Nephron progenitor cell (in vitro differentiated cells): Measurements from ENCODE around the gene NTM.

Source experiments
- DNase-seq: peaks from one replicate; pipeline ENCODE4 v3.0.0; 2021
- H3K27ac Mint-ChIP-seq: 2 replicates; pipeline ENCODE4 v1.8.0; 2021; ENCODE audit warnings: mild to moderate bottlenecking, moderate library complexity, mixed read lengths
- H3K27me3 Mint-ChIP-seq: 2 replicates; pipeline ENCODE4 v1.8.0; 2021; ENCODE audit warnings: mild to moderate bottlenecking, low read depth, mixed read lengths; ENCODE audit not compliant: poor library complexity
- H3K36me3 Mint-ChIP-seq: 2 replicates; pipeline ENCODE4 v1.8.0; 2021; ENCODE audit warnings: low read depth, mixed read lengths
- H3K4me1 Mint-ChIP-seq: 2 replicates; pipeline ENCODE4 v1.8.0; 2021; ENCODE audit warnings: mixed read lengths
- H3K4me3 Mint-ChIP-seq: 2 replicates; pipeline ENCODE4 v1.8.0; 2021; ENCODE audit warnings: mild to moderate bottlenecking, moderate library complexity, mixed read lengths
- H3K9me3 Mint-ChIP-seq: 2 replicates; pipeline ENCODE4 v1.8.0; 2021; ENCODE audit warnings: mild to moderate bottlenecking, moderate library complexity, mixed read lengths
- TF ChIP-seq, protein P1 (sequence below): fragments of 200-600 bp; sonication (generic); IDR thresholded peaks from 2 replicates; pipeline ENCODE4 v1.5.0; 2021; ENCODE audit warnings: antibody characterized with exemption

NTM gene

DNA sequence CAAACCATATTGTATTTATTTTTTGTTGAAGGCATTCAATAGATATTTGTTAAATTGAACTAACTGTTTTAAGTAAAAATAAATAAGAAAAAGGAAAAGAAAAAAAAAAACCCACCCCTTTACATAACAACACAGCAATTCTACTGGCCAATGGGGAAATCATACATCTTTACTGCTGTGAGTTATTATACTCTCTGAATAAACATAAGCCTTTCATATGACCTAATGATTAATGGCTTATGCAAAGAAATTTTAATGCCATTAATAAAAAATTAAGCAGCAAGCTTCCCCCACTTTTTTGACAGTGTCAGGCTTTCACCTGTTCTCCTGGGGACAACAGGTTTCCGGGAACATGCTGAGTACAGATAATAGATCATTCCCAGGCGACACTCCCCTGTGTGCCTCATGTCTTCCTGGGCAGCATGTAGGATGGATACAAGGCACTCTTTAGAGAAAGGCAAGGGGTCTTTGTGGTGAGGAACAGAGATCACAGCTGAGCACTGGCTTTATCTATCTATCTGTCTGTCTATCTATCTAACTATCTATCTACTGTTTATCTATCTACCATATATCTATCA lies 676.0 kb downstream of the NTM start:
- peaks cover 58% of the 10 kb centered on the region for H3K4me1 Mint-ChIP-seq
- H3K9me3 Mint-ChIP-seq, result peaks cover 7% of the 10 kb centered on the region
- DNase-seq, result no peak
- no peak overlapping the region for H3K4me3 Mint-ChIP-seq
- H3K27me3 Mint-ChIP-seq, result peaks cover 22% of the 10 kb centered on the region
- no peak overlapping the region for H3K27ac Mint-ChIP-seq
- H3K36me3 Mint-ChIP-seq, result no peaks in the 10 kb centered on the region
- TF ChIP-seq, protein P1, sequence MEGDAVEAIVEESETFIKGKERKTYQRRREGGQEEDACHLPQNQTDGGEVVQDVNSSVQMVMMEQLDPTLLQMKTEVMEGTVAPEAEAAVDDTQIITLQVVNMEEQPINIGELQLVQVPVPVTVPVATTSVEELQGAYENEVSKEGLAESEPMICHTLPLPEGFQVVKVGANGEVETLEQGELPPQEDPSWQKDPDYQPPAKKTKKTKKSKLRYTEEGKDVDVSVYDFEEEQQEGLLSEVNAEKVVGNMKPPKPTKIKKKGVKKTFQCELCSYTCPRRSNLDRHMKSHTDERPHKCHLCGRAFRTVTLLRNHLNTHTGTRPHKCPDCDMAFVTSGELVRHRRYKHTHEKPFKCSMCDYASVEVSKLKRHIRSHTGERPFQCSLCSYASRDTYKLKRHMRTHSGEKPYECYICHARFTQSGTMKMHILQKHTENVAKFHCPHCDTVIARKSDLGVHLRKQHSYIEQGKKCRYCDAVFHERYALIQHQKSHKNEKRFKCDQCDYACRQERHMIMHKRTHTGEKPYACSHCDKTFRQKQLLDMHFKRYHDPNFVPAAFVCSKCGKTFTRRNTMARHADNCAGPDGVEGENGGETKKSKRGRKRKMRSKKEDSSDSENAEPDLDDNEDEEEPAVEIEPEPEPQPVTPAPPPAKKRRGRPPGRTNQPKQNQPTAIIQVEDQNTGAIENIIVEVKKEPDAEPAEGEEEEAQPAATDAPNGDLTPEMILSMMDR, result no peak

DNA sequence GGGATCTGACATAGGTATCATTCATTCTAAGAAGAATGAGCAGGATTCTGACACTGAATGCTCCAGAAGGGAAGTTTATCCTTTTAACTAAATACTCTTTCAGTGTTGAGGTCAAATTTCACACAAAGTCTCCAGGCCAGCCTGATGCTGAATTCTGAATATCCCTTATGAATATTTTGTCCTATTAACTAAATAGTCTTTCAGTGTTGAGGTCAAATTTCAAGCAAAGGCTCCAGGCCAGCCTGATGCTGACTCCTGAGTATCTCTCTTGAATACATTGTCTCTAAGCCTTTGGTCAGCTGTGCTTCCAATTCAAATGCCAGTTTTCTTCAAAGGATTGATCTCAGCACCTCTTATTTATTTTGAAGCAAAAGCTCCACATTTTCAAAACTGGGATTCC lies 676.8 kb downstream of the NTM start:
- H3K9me3 Mint-ChIP-seq, result peaks cover 7% of the 10 kb centered on the region
- H3K4me1 Mint-ChIP-seq, result peaks cover 64% of the 10 kb centered on the region
- H3K27ac Mint-ChIP-seq, result no peak overlapping the region
- H3K36me3 Mint-ChIP-seq, result no peaks in the 10 kb centered on the region
- no peak overlapping the region for H3K4me3 Mint-ChIP-seq
- DNase-seq, result no peak
- TF ChIP-seq, protein P1, result no peak
- peaks cover 22% of the 10 kb centered on the region for H3K27me3 Mint-ChIP-seq

DNA sequence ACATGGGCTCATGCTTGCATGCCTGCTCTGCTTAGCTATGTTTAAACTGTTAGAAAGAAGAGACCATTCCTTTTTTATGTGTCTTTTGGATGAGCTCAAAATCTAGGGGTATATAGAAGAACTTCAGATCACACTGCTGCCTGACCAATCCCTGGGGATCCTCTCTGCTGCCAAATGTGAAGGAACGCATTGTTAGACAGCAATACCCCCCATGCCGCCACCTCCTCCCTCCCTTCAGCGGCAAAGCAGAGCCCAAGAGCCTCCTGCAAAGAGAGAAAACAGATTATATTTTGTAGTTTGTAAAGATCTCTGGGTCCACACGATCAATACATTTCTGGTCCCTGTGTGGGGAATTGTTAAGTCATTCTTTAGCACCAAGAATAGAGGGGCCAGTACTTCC lies 677.6 kb downstream of the NTM start:
- H3K4me3 Mint-ChIP-seq, result no peak overlapping the region
- peaks cover 64% of the 10 kb centered on the region for H3K4me1 Mint-ChIP-seq
- peaks cover 29% of the 10 kb centered on the region for H3K27me3 Mint-ChIP-seq
- peaks cover 7% of the 10 kb centered on the region for H3K9me3 Mint-ChIP-seq
- no peak overlapping the region for H3K27ac Mint-ChIP-seq
- no peak for DNase-seq
- TF ChIP-seq, protein P1, result no peak
- no peaks in the 10 kb centered on the region for H3K36me3 Mint-ChIP-seq

DNA sequence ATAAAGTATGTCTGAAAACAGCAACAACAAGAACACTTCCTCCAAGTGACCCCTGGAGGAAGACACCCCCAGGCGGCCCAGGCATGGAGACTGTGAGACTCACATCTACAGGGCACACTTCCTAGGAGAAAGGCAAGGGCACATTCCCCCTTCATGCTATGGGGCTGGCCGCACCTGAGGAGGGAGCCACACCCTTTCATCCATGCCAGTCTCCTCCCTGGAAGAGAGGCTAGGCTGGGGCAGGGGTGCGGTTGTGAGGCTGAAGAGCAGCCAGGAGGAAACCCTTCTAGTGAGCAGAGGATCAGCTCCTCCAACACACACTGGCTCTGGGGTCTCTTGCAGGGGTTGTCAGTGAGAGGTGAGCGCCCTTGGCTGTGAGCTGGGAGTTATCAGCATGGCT lies 678.8 kb downstream of the NTM start:
- Mint-ChIP-seq H3K27me3 (peaks cover 24% of the 10 kb centered on the region), H3K27ac (peak overlapping the region; percentile 66), H3K9me3 (no peaks in the 10 kb centered on the region), H3K4me3 (no peak overlapping the region), H3K4me1 (peaks cover 64% of the 10 kb centered on the region), H3K36me3 (no peaks in the 10 kb centered on the region)
- TF ChIP-seq, protein P1, result no peak
- no peak for DNase-seq

DNA sequence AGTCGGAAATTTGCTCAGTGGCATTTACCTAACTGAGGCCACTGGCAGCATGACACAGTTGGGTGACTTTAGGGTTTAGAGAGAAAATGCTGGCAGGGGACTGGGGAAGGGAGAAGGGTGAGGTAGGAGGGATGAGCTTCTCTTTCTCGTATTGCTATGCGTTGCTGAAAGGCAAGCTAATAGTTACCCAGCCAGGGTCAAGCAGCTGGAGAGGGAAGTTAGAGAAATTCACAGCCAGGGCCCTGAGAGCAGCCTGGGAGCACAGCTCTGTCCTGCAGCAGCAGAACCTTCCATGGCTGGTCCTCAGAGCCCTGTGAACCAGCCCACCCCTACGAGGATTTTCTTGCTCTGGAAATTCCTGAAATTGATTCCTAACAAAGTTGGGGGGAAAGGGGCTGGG lies 679.6 kb downstream of the NTM start:
- H3K9me3 Mint-ChIP-seq, result no peaks in the 10 kb centered on the region
- H3K36me3 Mint-ChIP-seq, result no peaks in the 10 kb centered on the region
- peaks cover 57% of the 10 kb centered on the region for H3K4me1 Mint-ChIP-seq
- H3K4me3 Mint-ChIP-seq, result peak overlapping the region; percentile 62
- DNase-seq, result no peak
- H3K27ac Mint-ChIP-seq, result no peak overlapping the region
- TF ChIP-seq, protein P1, result no peak
- peaks cover 22% of the 10 kb centered on the region for H3K27me3 Mint-ChIP-seq

DNA sequence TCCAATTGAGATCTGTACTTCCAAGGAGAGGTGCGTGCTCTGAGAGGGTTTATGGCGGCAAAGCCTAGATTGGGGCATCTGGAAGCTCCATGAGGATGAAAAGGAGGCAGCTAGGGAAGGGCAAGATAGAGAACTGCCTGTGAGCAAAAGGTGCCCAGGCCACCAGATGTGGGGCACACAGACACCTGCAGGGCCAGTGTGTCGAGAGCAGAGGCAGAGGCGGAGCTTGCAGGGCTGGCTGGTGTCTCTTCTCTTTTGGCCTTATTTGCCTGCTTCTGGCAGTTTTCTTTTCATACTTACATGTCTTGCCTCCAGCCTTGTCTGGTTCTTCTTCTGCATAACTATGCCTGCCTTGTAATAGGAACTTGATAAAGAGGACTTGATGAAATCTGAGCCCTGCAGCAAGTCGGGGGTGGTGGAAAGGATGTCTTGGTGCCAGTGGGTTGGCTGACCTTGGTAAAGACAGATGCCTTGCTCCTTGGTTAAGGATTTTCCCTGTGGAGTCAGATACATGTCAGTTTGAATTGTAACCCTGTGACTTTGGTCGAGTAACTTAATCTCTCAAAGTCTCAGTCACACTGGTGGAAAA lies 680.3 kb downstream of the NTM start:
- DNase-seq, result no peak
- peak overlapping the region; percentile 66 for H3K27ac Mint-ChIP-seq
- peaks cover 22% of the 10 kb centered on the region for H3K27me3 Mint-ChIP-seq
- H3K4me1 Mint-ChIP-seq, result peaks cover 55% of the 10 kb centered on the region
- TF ChIP-seq, protein P1, result no peak
- H3K9me3 Mint-ChIP-seq, result no peaks in the 10 kb centered on the region
- H3K36me3 Mint-ChIP-seq, result no peaks in the 10 kb centered on the region
- peak overlapping the region; percentile 37 for H3K4me3 Mint-ChIP-seq
